ENCODE data around the gene FOXP1. TPM values are rescaled to one million over a fixed set of nuclear protein-coding genes. Genes with fewer than 3 reads are reported as not detected.

FOXP1 gene
- total and polyA plus RNA-seq, 2 experiments from 2014 or later, result 121 to 132 TPM

DNA sequence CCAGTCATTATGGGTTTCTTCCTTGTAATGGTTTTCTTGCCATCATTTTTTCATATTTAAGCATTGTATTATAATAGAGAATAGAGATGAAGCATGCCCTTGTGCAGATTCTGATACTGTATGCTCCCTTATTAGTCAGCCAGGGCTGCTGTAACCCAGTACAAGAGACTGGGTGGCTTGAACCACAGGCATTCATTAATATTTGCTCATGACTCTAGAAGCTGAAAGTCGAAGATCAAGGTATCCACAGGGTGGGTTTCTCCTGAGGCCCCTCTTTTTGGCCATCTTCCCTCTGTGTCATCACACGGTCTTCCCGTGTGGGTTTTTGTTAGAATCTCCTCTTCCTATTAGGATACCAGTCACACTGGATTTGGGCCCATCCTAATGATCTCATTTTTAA, 74.5 kb downstream of the FOXP1 start:
- Histone ChIP-seq H3K27ac (no peak overlapping the region), H3K4me1 (ENCODE audit: low read depth) (peaks cover 15% of the 10 kb centered on the region), H3K36me3 (no peaks in the 10 kb centered on the region), H3K9me3 (ENCODE audit: low read depth) (no peaks in the 10 kb centered on the region), H3K4me3 (no peak overlapping the region), H3K27me3 (no peaks in the 10 kb centered on the region)
- DNase-seq (ENCODE audit: low read depth in 1 of 2, low spot score in 1 of 2), result no peak
- TF ChIP-seq, protein P1, sequence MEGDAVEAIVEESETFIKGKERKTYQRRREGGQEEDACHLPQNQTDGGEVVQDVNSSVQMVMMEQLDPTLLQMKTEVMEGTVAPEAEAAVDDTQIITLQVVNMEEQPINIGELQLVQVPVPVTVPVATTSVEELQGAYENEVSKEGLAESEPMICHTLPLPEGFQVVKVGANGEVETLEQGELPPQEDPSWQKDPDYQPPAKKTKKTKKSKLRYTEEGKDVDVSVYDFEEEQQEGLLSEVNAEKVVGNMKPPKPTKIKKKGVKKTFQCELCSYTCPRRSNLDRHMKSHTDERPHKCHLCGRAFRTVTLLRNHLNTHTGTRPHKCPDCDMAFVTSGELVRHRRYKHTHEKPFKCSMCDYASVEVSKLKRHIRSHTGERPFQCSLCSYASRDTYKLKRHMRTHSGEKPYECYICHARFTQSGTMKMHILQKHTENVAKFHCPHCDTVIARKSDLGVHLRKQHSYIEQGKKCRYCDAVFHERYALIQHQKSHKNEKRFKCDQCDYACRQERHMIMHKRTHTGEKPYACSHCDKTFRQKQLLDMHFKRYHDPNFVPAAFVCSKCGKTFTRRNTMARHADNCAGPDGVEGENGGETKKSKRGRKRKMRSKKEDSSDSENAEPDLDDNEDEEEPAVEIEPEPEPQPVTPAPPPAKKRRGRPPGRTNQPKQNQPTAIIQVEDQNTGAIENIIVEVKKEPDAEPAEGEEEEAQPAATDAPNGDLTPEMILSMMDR (IDR thresholded peaks at IDR 0.05; ENCODE audit: low read depth, low read length), result no peak

DNA sequence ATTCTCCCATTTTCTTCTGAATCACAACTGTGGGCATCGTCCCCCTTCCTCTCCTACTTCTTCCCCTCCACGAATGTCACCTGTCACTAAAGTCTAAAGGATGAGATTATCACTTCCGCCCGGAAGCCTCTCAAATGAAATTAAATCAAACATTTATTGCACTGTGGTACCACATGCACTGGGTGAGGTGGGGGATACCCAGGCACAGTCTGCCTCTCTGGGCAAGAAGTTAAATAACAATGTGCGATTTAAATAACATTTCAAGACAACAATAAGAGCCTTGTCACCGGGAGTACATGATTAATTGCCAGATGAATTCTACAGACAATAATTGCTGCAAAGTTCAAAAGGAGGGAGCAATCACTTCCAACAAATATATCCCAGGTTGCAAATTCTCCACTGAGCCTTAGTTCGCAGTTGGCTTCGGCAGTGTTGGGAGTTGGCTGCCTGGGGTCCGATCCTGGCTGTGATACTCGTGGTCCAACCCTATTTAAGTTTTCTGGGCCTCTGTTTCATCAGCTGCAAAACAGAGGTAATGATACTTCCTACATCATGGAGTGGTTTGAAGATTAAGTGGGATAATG, 77.7 kb downstream of the FOXP1 start:
- no peak overlapping the region for H3K4me3 ChIP-seq
- DNase-seq (ENCODE audit: low read depth in 1 of 2, low spot score in 1 of 2), result no peak
- H3K27me3 ChIP-seq, result no peaks in the 10 kb centered on the region
- peaks cover 4% of the 10 kb centered on the region for H3K4me1 ChIP-seq (ENCODE audit: low read depth)
- H3K9me3 ChIP-seq (ENCODE audit: low read depth), result no peaks in the 10 kb centered on the region
- H3K36me3 ChIP-seq, result no peaks in the 10 kb centered on the region
- no peak overlapping the region for H3K27ac ChIP-seq
- TF ChIP-seq, protein P1 (IDR thresholded peaks at IDR 0.05; ENCODE audit: low read depth, low read length), result no peak

DNA sequence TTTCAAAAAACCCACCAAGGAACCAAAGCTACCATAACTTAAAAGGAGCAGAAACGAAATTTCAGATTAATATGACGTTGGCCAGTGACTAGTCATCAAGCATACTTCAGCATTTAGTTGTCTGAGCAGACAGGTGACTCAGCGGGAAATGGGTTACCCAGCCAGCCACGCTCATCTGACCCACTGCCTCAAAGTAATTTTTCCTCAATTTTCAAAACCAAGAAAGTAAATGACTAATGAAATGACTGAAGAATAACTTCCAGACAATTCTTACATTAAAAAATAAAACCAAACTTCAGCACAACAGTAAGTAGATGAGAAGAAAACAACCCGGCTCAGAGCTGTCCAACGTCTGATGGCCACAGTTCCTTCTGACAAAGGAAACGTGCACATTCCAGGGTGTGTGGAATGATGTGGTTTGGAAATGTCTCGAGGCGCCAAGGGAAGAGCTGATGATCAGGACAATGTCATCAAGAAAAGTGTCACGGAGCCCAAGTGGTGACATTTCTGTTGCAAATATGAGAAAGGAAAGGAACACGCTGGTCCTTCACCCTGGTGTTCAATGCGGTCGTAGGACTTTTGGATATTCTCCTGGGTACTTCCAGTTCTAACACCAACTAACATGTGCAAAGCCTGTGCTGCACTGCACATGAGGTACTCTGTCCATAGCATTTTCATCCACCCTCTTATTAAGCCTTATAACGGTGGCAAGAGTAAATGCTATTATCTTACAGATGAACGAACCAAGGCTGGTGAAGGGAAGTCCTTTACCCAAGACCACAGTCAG, 79.1 kb downstream of the FOXP1 start:
- H3K9me3 ChIP-seq (ENCODE audit: low read depth), result no peaks in the 10 kb centered on the region
- no peak overlapping the region for H3K4me3 ChIP-seq
- peaks cover 2% of the 10 kb centered on the region for H3K4me1 ChIP-seq (ENCODE audit: low read depth)
- TF ChIP-seq, protein P1 (IDR thresholded peaks at IDR 0.05; ENCODE audit: low read depth, low read length), result no peak
- no peak overlapping the region for H3K27ac ChIP-seq
- H3K36me3 ChIP-seq, result no peaks in the 10 kb centered on the region
- no peaks in the 10 kb centered on the region for H3K27me3 ChIP-seq
- DNase-seq (ENCODE audit: low read depth in 1 of 2, low spot score in 1 of 2), result peak in 1 of 2 donors; percentile 76

DNA sequence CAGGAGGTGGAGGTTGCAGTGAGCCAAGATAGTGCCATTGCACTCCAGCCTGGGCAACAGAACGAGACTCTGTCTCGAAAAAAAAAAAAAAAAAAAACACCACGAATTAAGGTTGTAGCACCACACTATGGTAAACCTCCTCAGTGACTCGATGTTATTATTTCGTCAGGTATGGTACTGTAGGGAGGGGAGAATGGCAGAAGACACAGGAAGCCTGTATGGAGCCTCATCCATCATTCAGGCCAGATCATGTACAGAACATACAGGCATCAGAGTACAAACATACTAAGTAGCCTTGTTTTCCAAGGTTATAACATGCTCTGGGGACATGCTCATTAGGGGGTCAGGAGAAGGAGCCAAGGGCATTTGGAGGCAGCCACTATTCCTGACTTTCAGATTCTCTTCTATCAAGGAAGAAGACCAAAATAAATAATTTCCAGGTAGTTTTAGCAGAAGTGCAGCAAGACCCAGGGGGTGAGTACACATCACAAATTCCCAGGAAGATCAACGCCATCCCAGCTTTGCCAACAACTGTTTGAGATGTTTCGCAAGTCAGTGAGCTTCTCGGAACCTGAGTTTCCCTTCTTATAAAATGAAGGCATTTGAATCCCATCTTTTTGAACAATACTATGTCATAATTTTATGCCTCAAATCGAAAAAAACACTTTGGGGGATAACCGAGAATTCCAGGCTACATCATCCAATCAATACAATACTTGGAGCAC, 79.8 kb downstream of the FOXP1 start:
- no peaks in the 10 kb centered on the region for H3K27me3 ChIP-seq
- no peak overlapping the region for H3K4me3 ChIP-seq
- H3K36me3 ChIP-seq, result no peaks in the 10 kb centered on the region
- H3K9me3 ChIP-seq (ENCODE audit: low read depth), result no peaks in the 10 kb centered on the region
- peak in 1 of 2 donors; percentile 78 for DNase-seq (ENCODE audit: low read depth in 1 of 2, low spot score in 1 of 2)
- no peak overlapping the region for H3K27ac ChIP-seq
- peaks cover 4% of the 10 kb centered on the region for H3K4me1 ChIP-seq (ENCODE audit: low read depth)
- TF ChIP-seq, protein P1 (IDR thresholded peaks at IDR 0.05; ENCODE audit: low read depth, low read length), result no peak

DNA sequence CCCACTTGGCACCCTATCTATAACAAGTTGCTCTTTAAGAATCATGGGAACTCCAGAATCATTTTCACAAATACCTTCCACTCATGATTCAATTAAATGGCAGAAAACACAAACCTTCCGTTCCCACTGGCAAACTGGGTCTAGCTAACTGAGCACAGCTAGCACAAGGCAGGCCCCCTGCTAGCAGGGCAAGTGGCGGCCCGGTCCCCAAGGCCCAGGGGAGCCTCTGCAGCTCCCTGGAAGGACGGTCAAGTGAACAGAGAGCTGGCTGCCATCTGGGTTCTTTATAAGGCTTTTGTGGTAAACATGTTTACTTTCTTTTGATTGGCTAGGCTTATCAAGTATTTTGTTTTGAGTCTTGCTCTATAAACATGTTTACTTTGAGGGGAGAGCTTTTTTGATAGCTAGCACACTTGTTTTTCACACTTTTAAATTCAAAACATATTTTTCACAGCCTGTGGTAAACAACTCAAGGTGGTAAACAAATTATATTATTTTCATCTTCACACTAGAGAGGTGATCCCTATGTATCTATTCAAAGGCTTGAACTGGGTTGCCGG, 81.4 kb downstream of the FOXP1 start:
- no peak overlapping the region for H3K27ac ChIP-seq
- H3K27me3 ChIP-seq, result no peaks in the 10 kb centered on the region
- H3K36me3 ChIP-seq, result no peaks in the 10 kb centered on the region
- H3K9me3 ChIP-seq (ENCODE audit: low read depth), result no peaks in the 10 kb centered on the region
- peaks cover 14% of the 10 kb centered on the region for H3K4me1 ChIP-seq (ENCODE audit: low read depth)
- no peak overlapping the region for H3K4me3 ChIP-seq
- no peak for DNase-seq (ENCODE audit: low read depth in 1 of 2, low spot score in 1 of 2)
- TF ChIP-seq, protein P1 (IDR thresholded peaks at IDR 0.05; ENCODE audit: low read depth, low read length), result no peak

Measured in cardiac muscle cell (in vitro differentiated cells and primary cell).